Neural crest cell (in vitro differentiated cells): ENCODE results near the gene WNK3. TPM values are rescaled to one million over a fixed set of nuclear protein-coding genes. Genes with fewer than 3 reads are reported as not detected.

ENCODE experiments used
- DNase-seq: peaks from one replicate; pipeline ENCODE4 v3.0.0; 2021; ENCODE audit warnings: low read depth, mixed read lengths, low spot score
- H3K27ac Mint-ChIP-seq: one replicate; pipeline ENCODE4 v1.8.0; 2021; ENCODE audit warnings: mild to moderate bottlenecking, mixed read lengths; ENCODE audit not compliant: unreplicated experiment
- H3K27me3 Mint-ChIP-seq: 2 replicates; pipeline ENCODE4 v1.8.0; 2021; ENCODE audit warnings: low read depth, mild to moderate bottlenecking, mixed read lengths
- H3K36me3 Mint-ChIP-seq: 2 replicates; pipeline ENCODE4 v1.8.0; 2021; ENCODE audit warnings: low read depth, mild to moderate bottlenecking, mixed read lengths
- H3K4me1 Mint-ChIP-seq: 2 replicates; pipeline ENCODE4 v1.8.0; 2021; ENCODE audit warnings: mixed read lengths
- H3K4me3 Mint-ChIP-seq: one replicate; pipeline ENCODE4 v1.8.0; 2021; ENCODE audit warnings: mild to moderate bottlenecking, mixed read lengths
- H3K9me3 Mint-ChIP-seq: 2 replicates; pipeline ENCODE4 v1.8.0; 2021; ENCODE audit warnings: mixed read lengths
- total RNA-seq: library from RNA; stranded (reverse); gene quantifications from 2 replicates; pipeline ENCODE4 v1.2.1, GENCODE V29; 2021
- TF ChIP-seq, protein P1 (sequence below): fragments of 200-600 bp; sonication (generic); conservative IDR thresholded peaks from 2 replicates; pipeline ENCODE4 v1.5.0; 2021; ENCODE audit warnings: antibody characterized with exemption, mild to moderate bottlenecking

WNK3 gene
- total RNA-seq, 1 donor from 2014 or later, result 29.3 TPM

DNA sequence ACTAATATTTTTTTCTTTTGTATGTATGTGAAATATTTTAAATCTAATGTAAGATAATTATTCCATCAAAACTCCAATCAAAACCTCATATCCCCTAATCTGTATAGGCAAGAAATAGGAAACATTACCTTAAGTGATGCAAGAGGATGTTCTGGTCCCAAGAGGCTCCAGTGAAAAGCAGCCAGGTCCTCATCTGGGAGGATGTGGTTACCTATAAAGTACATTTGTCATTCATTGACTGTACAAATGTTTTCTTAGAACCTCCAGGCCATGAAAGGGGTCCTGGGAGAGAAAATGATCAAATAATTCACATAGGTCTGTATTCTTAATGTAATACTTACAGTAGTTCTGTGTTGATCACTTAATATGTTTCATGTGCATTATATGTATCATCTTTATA, 200.3 kb downstream of the WNK3 start:
- H3K9me3 Mint-ChIP-seq, result peaks cover 2% of the 10 kb centered on the region
- no peak for DNase-seq
- TF ChIP-seq, protein P1, sequence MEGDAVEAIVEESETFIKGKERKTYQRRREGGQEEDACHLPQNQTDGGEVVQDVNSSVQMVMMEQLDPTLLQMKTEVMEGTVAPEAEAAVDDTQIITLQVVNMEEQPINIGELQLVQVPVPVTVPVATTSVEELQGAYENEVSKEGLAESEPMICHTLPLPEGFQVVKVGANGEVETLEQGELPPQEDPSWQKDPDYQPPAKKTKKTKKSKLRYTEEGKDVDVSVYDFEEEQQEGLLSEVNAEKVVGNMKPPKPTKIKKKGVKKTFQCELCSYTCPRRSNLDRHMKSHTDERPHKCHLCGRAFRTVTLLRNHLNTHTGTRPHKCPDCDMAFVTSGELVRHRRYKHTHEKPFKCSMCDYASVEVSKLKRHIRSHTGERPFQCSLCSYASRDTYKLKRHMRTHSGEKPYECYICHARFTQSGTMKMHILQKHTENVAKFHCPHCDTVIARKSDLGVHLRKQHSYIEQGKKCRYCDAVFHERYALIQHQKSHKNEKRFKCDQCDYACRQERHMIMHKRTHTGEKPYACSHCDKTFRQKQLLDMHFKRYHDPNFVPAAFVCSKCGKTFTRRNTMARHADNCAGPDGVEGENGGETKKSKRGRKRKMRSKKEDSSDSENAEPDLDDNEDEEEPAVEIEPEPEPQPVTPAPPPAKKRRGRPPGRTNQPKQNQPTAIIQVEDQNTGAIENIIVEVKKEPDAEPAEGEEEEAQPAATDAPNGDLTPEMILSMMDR, result no peak
- no peaks in the 10 kb centered on the region for H3K4me1 Mint-ChIP-seq
- no peak overlapping the region for H3K27ac Mint-ChIP-seq
- no peak overlapping the region for H3K4me3 Mint-ChIP-seq
- H3K36me3 Mint-ChIP-seq, result peaks cover 6% of the 10 kb centered on the region
- H3K27me3 Mint-ChIP-seq, result no peaks in the 10 kb centered on the region

Other genes starting within 250 kb of the WNK3 start
- 14.0 and 14.6 TPM in 2 replicates for gene FAM120C, start 174.8 kb downstream of the WNK3 start, total RNA-seq
- gene TSR2, start 82.4 kb upstream of the WNK3 start, total RNA-seq, result 39.3 and 40.2 TPM in 2 replicates
- gene FGD1, start 138.2 kb upstream of the WNK3 start, total RNA-seq, result 34.0 and 36.6 TPM in 2 replicates
- gene GNL3L, start 172.2 kb upstream of the WNK3 start, total RNA-seq, result 52.9 and 53.3 TPM in 2 replicates